HG03064 (cell line): Measurements from ENCODE around the gene DOHH.
"Not testable (repeated sequence)": the region's sequence is repeated elsewhere in the genome, so short reads cannot be mapped to it uniquely, and the experiment has no call there.

Source experiments
- ATAC-seq: cut with Tn5 transposase; IDR thresholded peaks from one replicate; pipeline ENCODE4 v1.9.1; 2021; ENCODE audit warnings: low read depth; ENCODE audit not compliant: unreplicated experiment

DOHH gene

GRCh38 chr19:3535235-3535535, 34.7 kb upstream of the DOHH start:
- no peak for ATAC-seq

- ATAC-seq: no peak
These were observed 34.1 kb upstream of the DOHH start for GRCh38 chr19:3534375-3535234.

- ATAC-seq: no peak
These were observed 33.2 kb upstream of the DOHH start for GRCh38 chr19:3533563-3534216.

- no peak for ATAC-seq
These were observed 32.6 kb upstream of the DOHH start for GRCh38 chr19:3533033-3533432.

GRCh38 chr19:3532154-3532786, 31.8 kb upstream of the DOHH start:
- ATAC-seq: no peak

- no peak for ATAC-seq
These were observed 31.2 kb upstream of the DOHH start for GRCh38 chr19:3531716-3532115.

- ATAC-seq: no peak
These were observed 29.9 kb upstream of the DOHH start for GRCh38 chr19:3530389-3530788.

GRCh38 chr19:3529299-3529698, 28.8 kb upstream of the DOHH start:
- not testable (repeated sequence) for ATAC-seq

GRCh38 chr19:3528539-3529211, 28.2 kb upstream of the DOHH start:
- no peak for ATAC-seq

GRCh38 chr19:3528080-3528479, 27.6 kb upstream of the DOHH start:
- ATAC-seq: no peak

- ATAC-seq: no peak
These were observed 26.9 kb upstream of the DOHH start for GRCh38 chr19:3527238-3527910.

- no peak for ATAC-seq
These were observed 26.2 kb upstream of the DOHH start for GRCh38 chr19:3526507-3527237.

- no peak for ATAC-seq
These were observed 24.5 kb upstream of the DOHH start for GRCh38 chr19:3524904-3525451.

GRCh38 chr19:3524078-3524842, 23.8 kb upstream of the DOHH start:
- no peak for ATAC-seq

- ATAC-seq: no peak
These were observed 23.0 kb upstream of the DOHH start for GRCh38 chr19:3523361-3524077.

GRCh38 chr19:3522421-3523360, 22.2 kb upstream of the DOHH start:
- ATAC-seq: no peak

GRCh38 chr19:3521104-3521445, 20.6 kb upstream of the DOHH start:
- ATAC-seq: no peak
